Activated CD8-positive, alpha-beta memory T cell treated with anti-CD3 and anti-CD28 coated beads, Interleukin-2, amount 50 U/mL, for 1 hour (primary cell): ENCODE data around the gene ERN2.

Source experiments
- DNase-seq: peaks from one replicate; pipeline ENCODE4 v3.0.0-alpha.2; 2020; ENCODE audit errors: extremely low read depth

The ERN2 gene

DNA sequence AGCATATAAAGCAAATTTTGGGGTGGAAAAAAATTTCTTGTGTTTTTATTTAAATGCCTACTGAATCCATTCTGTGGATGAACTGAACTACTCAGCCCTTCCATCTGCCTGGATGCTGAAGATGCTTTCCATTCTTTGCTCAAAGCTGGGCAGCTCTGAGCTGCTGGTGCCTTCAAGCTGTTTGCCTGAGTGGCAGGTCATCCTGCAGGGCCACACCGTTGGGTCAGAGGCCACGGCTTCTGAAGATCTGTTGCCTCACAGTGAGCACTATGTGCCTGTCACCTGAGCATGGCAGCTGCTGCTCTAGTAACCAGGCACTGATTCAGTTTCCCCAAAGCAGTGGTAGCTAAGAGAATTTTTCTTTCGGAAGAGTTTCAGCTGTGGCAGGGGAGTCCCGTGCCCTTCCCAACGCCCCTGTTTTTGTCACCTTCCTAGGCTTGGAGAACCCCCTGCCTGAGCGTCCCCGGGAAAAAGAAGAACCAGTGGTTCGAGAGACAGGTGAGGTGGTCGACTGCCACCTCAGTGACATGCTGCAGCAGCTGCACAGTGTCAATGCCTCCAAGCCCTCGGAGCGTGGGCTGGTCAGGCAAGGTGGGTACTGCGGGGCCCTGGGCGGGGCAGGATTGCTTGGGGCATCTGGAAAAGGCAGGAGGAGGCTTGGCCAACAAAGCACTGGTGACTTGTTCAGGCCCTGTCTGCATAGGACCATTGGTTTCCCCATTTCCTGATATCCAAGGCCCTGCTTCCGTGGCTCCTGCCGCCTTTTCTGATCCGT lies 25.8 kb downstream of the ERN2 start:
- no peak for DNase-seq

DNA sequence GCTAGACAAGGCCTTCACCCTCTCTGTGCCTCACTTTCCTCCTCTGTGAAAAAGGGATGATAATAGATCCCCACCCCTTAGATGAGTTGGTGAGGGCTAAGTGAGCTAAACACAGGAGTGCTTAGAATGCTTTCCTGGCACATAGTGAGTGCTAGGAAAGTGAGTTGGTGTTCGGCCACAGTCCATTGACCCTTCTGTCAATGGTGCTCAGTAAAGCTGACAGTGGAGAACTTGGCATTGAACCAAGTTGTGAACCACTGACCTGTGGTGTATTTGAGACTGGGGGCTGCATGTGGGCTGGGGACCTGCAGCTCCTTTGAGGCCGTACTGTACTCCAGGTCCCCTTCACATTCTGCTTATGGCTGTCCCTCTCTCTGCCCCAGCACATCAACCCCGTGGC lies 29.5 kb downstream of the ERN2 start:
- DNase-seq: no peak

DNA sequence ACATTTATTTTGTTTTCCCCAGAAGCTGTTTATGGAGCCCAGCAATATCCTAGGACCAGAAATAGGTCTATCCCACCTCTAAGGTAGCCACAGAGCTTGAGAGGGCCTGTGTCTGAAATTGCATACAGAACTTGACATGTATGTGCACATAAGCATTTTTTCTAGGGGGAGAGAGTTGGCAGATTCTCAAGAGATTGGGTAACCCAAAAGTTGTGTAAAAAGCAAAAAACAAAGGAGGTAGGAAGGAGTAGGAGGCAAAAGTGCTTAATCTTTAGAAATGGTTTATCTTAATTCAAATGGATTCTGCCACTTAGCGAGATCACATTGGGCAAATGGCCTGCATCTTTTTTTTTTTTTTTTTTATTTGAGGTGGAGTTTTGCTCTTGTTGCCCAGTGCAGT lies 30.8 kb downstream of the ERN2 start:
- no peak for DNase-seq

DNA sequence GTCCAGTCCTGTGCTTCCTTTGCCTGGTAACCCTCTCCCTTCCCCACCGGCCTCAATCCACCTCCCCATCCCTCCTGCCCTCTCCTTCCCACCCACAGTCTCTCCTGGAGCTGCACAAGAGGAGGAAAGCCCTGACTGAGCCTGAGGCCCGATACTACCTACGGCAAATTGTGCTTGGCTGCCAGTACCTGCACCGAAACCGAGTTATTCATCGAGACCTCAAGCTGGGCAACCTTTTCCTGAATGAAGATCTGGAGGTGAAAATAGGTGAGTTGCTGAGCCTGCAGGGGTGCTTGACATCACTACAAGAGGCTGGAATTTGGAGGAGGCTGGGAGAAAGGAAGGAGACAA lies 33.1 kb downstream of the ERN2 start:
- no peak for DNase-seq

DNA sequence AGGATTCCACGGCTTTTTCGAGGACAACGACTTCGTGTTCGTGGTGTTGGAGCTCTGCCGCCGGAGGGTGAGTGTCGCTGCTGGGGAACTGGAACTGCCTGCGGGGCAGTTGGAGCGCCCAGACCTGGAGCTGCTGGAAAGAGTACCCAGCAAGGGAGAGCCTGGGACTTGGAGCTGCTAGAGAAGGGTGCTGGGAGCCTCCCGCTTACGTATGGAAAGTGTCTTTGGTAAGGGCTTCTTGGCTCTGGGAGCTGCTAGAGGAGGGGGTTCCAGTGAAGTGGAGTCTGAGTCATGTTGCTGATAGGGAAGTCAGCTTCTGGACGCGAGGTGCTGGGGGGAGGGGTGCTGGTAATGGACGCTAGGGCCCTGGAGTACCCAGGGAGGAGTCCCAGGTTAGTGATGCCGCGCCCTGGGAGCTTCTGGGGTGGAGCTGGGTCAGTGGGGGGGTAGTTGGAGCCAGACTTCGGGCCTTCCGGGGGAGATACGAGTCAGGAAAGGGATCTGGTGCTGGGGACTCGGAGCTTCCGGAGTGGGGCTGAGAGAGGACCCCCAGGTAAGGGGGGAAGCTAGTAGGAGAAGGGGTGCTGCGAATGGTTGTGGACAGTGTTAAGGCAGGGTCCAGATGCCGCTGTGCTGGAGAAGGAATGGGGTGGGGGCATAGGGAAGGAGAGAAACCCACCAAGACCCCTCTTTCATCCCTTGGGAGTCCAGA lies 33.6 kb downstream of the ERN2 start:
- DNase-seq: no peak

DNA sequence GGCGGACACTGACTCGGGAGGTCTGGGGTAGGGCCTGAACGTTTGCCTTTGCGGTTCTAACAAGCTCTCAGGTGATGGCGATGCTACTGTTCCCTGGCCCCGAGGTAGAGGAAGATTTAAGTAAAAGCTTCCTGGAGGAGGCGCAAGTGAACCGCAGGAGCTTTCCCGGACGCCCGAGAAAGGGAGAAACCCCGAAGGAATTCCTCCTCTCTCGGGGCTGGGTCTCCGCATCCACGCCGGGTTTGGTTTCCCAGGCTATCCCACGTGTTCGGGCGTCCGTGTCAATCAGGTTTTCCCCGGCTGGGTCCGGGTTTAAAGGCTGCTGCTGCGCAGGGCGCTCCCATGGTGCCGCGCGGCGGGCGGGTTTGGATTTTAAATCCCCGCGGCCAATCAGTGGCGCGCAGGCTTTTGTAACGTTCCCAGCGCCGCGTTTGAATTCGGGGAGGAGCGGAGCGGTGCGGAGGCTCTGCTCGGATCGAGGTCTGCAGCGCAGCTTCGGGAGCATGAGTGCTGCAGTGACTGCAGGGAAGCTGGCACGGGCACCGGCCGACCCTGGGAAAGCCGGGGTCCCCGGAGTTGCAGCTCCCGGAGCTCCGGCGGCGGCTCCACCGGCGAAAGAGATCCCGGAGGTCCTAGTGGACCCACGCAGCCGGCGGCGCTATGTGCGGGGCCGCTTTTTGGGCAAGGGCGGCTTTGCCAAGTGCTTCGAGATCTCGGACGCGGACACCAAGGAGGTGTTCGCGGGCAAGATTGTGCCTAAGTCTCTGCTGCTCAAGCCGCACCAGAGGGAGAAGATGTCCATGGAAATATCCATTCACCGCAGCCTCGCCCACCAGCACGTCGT lies 34.4 kb downstream of the ERN2 start, which contains the start of gene PLK1:
Gene PLK1 (plus strand): TSS at position 460 of the 844 bp plus-strand sequence. CDS start 44 bp downstream, at position 504.
- DNase-seq: peak; percentile 14

DNA sequence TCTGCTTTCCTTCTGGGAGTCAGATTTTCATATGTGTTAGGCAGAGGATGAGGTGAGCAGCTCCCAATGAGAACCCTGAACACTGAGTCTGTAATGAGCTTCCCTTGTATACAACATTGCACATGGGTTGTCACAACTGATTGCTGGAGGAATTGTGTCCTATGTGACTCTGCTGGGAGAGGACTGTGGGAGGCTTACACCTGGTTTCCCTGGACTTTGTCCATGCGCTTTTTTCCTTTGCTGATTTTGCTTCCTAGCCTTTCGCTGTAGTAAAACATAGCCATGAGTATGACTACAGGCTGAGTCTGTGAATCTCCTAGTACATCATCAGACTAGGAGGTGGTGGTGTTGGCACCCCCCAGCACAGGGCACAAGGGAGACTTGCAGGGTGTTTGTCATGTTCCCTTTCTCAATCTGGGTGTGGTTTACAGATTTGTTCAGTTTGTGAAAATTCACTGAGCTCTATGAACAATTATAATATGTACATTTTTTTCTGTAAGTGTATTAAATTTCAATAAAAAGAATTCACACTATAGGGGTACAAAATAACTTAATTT lies 36.0 kb downstream of the ERN2 start:
- no peak for DNase-seq

DNA sequence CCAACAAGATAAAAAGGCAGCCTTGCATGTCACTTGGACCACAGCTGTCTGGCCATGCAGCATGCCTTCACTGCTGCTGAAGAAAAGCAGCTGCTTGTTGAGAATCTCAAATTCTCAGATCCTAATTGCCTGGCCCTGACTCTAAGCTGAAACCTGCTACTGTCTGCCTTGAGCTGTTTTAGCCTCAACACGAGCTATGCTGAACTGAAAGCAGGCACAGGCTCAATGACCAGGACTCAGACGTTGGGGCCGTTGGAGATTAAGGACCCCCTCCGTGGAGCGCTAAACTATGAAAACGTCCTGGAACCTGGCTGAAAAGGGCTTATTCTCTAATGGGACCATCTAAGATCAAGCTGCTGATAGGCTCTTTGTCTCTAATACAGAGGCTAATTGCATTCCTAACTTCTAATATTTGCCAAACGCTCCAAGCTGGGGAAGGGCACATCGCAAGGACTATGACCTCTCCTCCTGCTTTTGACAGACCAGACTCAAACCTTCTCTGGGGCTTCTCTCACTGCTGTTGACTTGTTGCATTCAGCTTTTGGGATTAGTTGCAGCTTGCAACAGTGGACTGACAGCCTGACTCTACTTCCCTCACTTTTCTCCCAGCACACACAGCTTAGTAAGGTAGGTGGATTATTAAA lies 38.9 kb downstream of the ERN2 start:
- DNase-seq: no peak

DNA sequence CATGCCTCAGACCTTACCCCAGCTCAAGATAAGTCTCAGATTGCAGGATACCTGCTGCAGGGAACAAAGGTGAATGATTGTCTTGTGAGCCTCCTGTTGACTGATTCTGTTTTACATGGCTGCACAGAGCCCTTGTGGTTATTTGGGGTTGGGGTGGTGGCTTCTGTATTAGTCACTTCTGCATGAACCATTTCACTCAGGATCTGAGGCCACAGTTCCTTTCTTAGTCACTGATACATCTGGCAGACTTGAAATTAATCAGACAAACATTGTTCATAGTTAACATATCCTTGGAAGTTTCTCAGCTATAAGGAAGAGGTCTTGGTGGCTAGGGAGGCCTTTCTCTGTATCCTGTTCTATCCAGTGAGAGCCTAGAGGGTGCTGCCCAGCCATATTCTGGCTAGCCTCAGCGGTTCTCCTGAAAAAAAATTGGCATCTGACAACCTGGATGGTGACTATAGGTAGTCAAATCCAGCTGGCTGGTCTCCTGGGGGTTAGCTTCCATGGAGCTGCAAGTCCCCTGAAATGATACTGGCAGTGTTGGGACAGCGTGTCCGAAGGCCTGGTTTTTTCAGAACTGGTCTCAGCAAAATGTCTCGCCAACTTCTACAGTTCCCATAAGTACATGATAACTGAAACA lies 42.8 kb downstream of the ERN2 start:
- no peak for DNase-seq

DNA sequence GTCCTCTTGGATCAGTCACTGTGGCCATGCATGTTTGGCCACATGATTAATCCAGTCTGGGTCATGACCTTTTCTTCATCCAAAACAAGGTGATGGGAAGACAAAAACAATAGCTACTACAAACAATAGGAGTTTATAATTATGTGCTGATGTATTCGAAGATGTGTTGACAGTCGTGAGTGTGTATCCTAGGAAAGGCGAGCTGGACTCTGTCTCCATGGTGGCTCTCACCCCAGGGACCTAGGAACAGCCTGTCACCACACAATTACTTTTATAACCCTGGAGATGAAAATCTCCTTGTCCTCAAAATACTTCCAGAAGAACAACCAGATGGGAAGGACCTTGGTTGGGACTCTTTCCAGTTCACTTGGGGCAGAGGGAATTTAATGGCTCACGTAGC lies 44.1 kb downstream of the ERN2 start:
- DNase-seq: no peak

DNA sequence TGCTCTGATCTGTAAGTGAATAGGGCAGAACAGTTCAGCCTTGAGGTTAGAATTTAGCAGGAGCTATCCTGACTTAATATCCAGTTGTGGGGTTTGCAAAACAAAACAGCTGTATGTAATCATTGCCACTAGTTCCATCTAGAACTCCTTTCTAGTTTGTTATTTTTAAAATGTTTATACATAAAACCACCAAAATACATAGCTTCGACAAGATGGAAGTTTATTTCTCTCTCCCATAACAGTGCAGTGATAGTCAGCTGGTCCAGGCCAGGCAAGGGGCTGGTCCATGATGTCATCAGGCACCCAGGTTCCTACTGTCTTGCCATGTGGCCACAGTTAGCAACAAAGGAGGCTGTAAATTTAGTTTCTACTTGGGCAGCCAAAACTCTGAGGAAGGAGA lies 44.8 kb downstream of the ERN2 start:
- no peak for DNase-seq

DNA sequence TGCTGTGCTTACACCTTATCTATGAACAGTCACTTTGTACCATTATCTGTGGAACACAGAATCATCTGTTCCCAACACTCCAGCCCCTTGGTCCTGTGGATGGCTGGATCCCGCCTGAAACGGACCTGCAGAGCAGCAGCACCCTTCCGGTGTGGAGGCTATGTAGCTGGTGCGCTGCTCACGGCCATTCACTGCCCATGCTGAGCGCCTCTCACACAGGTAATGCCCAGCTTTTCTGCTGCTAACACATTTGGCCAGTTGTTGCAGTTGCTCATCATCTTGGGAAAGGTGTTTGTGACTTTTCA lies 45.7 kb downstream of the ERN2 start:
- DNase-seq: no peak

DNA sequence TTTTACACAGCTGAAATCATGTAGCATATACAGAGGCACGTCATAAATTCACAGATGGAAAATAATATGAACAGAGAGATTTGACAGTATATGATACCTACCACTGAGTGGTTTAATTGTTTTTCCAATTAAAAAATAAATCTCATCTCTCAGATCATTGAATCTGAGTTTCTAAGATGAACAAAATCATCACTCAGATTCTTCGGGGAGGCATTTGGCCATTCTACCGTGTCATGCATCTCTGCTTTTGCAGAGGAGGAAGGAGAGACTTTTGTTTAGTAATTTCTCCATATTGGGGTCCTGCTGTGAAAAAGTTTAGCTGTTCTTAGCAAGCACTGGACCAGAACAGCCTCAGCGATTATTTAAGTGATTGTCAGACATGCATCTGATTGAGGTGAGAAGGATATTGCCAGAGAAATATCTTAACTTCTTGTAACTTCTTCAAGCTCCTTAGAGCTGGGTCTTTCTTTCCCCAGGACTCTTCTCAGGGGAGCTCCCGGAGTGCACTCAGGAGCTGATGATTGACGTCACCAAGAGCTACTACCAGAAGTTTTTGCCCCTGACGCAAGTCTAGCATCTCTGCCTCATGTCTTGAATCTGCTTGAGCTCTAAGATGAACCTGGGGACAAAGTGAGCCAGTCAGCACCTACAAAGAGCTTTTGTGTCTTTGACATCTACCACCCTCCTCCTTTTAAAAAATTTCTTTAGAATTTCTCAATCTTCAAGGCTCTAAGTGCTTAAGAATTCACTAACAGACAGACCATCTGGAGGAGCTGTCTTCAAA lies 46.3 kb downstream of the ERN2 start:
- no peak for DNase-seq

DNA sequence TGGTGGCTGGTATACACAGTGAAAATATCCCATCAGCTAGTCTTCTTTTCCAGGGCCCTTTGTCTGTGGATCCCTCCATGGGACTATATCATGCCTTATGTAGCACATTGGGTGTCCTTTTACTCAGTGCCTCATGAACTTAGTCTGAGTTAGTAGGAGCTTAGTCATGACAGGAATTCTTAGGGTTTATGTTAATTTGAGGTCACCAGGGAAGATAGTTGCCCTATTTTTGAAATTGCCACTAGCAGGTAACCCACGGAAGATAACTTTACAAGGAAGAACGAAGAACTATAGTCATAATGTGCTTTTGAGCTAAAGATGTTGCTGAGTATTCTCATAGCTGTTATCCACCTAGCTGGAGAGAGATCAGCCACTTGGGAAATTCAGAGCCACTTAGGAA lies 49.1 kb downstream of the ERN2 start:
- no peak for DNase-seq

DNA sequence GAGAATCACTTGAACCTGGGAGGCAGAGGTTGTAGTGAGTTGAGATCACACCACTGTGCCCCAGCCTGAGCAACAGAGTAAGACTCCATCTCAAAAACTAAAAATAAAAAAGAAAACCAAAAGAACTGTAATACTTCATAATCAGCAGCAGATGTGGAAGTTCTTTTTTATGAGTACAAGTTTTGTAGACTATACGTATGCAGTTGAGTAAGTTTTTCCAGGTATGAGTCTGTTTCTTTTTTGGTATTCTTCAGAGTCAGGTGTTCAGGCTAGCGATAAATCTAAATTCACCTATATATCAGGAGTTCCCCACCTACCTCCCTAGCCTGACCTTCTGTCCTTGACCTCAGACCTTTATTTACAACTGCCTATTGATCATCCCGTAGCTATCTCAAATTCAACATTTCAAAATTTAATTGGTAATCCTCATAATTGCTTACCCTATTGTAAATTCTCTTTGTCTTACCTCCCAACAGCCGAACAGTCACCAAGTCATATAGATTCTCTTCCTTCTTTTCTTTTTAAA lies 61.0 kb downstream of the ERN2 start:
- DNase-seq: no peak

DNA sequence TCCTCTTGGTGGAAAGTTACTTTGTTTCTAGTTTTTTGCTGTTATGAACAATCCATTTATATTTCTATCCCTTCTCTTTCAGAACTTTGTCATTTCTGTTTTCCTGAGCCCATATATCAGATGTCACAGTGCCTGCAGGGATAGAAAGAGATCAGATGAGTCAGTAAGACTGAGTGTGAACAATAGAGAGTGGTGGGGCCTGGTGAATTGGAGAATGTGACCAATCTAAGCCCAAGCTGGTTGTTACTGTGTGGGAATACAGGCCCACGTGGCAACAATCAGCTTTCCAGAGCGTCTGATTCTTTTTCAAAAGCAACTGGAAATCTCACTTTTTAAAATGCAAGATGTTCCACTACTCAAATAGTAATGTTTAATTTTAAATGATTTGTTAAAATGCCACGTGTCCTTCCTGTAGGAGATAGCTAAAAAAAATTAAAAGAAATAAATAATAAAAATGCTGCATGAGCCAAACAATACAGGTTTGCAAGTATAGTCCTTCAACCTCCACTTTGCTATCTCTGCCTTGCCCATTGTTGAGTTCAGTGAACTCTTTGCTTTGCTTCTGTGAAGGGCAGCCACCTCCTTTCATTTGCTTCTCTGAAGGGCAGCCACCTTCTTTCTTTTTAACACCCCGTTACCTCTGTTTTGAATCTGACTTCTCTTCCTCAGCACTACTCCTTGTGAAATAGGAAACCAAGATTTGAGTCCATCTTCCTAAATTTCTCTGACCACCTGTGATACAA lies 62.2 kb downstream of the ERN2 start:
- no peak for DNase-seq

DNA sequence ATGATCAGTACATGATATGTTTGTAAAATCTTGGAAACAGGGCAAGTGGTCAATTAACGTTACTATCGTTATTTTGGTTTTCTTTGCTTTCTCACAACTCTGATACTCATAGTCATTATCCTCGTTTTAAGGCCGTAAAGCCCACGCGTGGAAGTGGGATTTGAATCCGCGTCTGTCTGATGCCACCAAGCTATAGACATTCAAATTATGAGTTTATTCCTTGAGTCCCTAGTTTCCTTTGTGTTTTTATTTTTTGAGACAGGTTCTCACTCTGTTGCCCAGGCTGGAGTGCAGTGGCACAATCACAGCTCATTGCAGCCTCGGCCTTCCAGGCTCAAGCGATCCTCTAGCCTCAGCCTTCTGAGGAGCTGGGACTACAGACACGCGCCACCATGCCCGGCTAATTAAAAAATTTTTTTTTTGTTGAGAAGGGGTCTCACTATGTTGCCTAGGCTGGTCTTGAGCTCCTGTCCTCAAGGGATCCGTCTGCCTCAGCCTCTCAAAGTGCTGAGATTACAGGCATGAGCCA lies 70.7 kb downstream of the ERN2 start:
- DNase-seq: no peak

DNA sequence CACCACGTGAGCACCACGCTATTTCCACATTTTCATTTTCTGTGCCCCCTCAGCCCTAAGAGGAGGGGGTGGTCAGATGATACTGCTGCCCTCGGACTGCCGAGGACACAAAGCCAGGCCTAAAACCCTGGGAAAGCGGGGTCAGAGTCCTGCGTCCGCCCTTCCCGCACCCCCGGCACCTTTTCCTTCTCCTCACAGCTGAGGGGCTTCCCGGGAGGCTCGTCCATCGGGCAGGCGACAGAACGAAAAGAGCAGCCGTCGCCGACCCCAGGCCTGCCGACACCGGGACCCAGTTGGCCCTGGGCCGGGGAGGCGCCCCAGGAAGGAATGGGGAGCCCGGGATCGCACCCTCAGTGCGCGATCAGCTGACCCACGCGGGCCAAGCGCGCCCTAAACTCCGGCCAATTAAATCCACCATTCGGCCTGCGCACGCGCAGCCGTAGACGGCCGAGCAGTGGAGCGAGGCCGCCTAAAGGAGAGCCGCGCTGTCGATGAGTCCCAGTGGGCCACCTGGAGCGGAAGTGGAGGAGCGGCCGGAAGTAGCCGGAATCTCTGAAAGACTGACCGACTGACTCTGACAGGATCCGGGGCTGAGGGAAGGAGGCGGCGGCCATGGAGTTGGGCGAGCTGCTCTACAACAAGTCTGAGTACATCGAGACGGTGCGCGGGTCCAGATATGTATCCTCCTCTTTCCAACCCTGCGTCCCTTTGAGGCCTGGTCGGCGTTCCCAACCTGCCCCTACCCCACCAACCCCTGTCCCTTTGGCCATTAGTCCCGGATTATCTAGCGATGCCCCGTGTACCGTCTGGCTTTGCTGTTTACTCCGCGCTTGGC lies 71.9 kb downstream of the ERN2 start, which contains the start of the genes DCTN5 and PALB2:
Gene DCTN5 (plus strand): TSS at position 536 of the 835 bp plus-strand sequence. CDS start 77 bp downstream, at position 613.
Gene PALB2 (minus strand): TSS at position 380 of the 835 bp plus-strand sequence. CDS start 153 bp downstream, at position 227.
- DNase-seq: peak; percentile 58
